ENCODE measurements around the gene TTYH1.

- TF ChIP-seq ZNF274 (IDR thresholded peaks at IDR 0.05; ENCODE audit: low read depth, low read length) = no peak
- no peak for TF ChIP-seq YY1 (IDR thresholded peaks at IDR 0.05; ENCODE audit: insufficient read depth, insufficient read length)
- TF ChIP-seq SUZ12 (IDR thresholded peaks at IDR 0.05; ENCODE audit: extremely low read depth, insufficient read depth, insufficient read length) = no peak
Measured at GRCh38 chr19:54436628-54437252, 21.5 kb downstream of the TTYH1 start.
